HCT116 (cell line): Measurements from ENCODE around the gene COTL1. TPM values are rescaled to one million over a fixed set of nuclear protein-coding genes. Genes with fewer than 3 reads are reported as not detected.
A peak's percentile ranks its signal among the peaks of the same experiment; 100 is the strongest.

ENCODE experiments used
- ATAC-seq: fragments of 200-7000 bp; cut with Tn5 transposase; 2 replicates; pipeline ENCODE4 v1.9.1; 2020; ENCODE audit warnings: mild to moderate bottlenecking, moderate library complexity
- BruUV-seq: library from RNA; stranded (reverse); fragments of 400-500 nt; replicated peaks from 2 replicates; lab custom pipeline; 2021; lab: Mats Ljungman, UMichigan
- CTCF ChIA-PET: fragments of 300-600 bp; sonication (Branson Sonifier 250); formaldehyde crosslinking; loops from one replicate; lab custom pipeline; 2021; ENCODE audit warnings: antibody characterized with exemption; lab: Charles Lee
- POLR2A ChIA-PET: fragments of 300-600, 350-600 bp; sonication (Branson Sonifier 250); formaldehyde crosslinking; loops from one replicate; lab custom pipeline; 2021; ENCODE audit warnings: antibody characterized with exemption; lab: Charles Lee
- RAD21 ChIA-PET, 2 experiments: fragments of 300-600 bp; sonication (Branson Sonifier 250); formaldehyde crosslinking; loops; one replicate each; lab custom pipeline; 2023; ENCODE audit warnings: low total read pairs in 2 of 2; ENCODE audit not compliant: uncharacterized antibody in 2 of 2, unreplicated experiment in 2 of 2, low non-redundant PET in 1 of 2; lab: Charles Lee
- DNase-seq: peaks from one replicate; pipeline ENCODE4 v3.0.0-alpha.2; 2010; ENCODE audit warnings: low read depth, low spot score
- H2AFZ ChIP-seq: fragments of 200-600 bp; shearing (Covaris generic), sonication (generic); 2 replicates; pipeline ENCODE4 v1.6.1; 2017; ENCODE audit warnings: low read depth, mixed run types, mixed read lengths, antibody characterized with exemption, low read length; ENCODE audit not compliant: poor library complexity, severe bottlenecking
- H3K27ac ChIP-seq: 2 replicates; pipeline ENCODE4 v1.5.1; 2012; ENCODE audit warnings: low read depth, low read length
- H3K27me3 ChIP-seq: fragments of 200-600 bp; sonication (generic); 2 replicates; pipeline ENCODE4 v1.6.1; 2016; ENCODE audit warnings: mixed run types, low read length, mixed read lengths; ENCODE audit not compliant: insufficient read depth
- H3K36me3 ChIP-seq, 2 experiments: fragments of 200-500 bp in 1 of 2; fragments of 200-600 bp in 1 of 2; sonication (Bioruptor generic) in 1 of 2; sonication (generic) in 1 of 2; 2 replicates each; pipeline versions ENCODE4 v1.5.1 to v1.6.1; 2014 to 2016; ENCODE audit warnings: low read length in 2 of 2, inconsistent platforms in 1 of 2, mixed read lengths in 1 of 2, mixed run types in 1 of 2; ENCODE audit not compliant: insufficient read depth in 2 of 2, control insufficient read depth in 1 of 2
- H3K4me1 ChIP-seq, 2 experiments: fragments of 200-600 bp in 1 of 2; sonication (generic) in 1 of 2; 2 replicates each; pipeline versions ENCODE4 v1.5.1 to v1.6.1; 2012 to 2017; ENCODE audit warnings: low read length in 2 of 2, inconsistent platforms in 1 of 2, mild to moderate bottlenecking in 1 of 2, mixed read lengths in 1 of 2, mixed run types in 1 of 2, moderate library complexity in 1 of 2; ENCODE audit not compliant: insufficient read depth in 2 of 2, control insufficient read depth in 1 of 2
- H3K4me2 ChIP-seq: fragments of 200-600 bp; sonication (generic); 2 replicates; pipeline ENCODE4 v1.6.1; 2017; ENCODE audit warnings: mixed run types, low read length, mixed read lengths
- H3K4me3 ChIP-seq, 2 experiments: fragments of 200-600 bp in 1 of 2; sonication (generic) in 1 of 2; replicated peaks in 1 of 2; 2 replicates each; pipeline ENCODE4 v1.5.1; 2011 to 2016; ENCODE audit warnings: low read length in 2 of 2, control low read depth in 1 of 2, low read depth in 1 of 2, mild to moderate bottlenecking in 1 of 2, mixed read lengths in 1 of 2, mixed run types in 1 of 2
- H3K79me2 ChIP-seq: fragments of 200-600 bp; sonication (generic); 2 replicates; pipeline ENCODE4 v1.6.1; 2017; ENCODE audit warnings: mild to moderate bottlenecking, mixed run types, low read length, moderate library complexity, mixed read lengths; ENCODE audit not compliant: insufficient read depth
- H3K9ac ChIP-seq: fragments of 200-600 bp; sonication (generic); 2 replicates; pipeline ENCODE4 v1.6.1; 2016; ENCODE audit warnings: low read length, mixed read lengths
- H3K9me2 ChIP-seq: fragments of 200-600 bp; sonication (generic), shearing (Covaris generic); 2 replicates; pipeline ENCODE4 v1.6.1; 2017; ENCODE audit warnings: mixed run types, mild to moderate bottlenecking, moderate library complexity; ENCODE audit not compliant: insufficient read depth
- H3K9me3 ChIP-seq, 2 experiments: fragments of 200-500 bp in 1 of 2; fragments of 200-600 bp in 1 of 2; sonication (Bioruptor generic) in 1 of 2; sonication (generic) in 1 of 2; 2 replicates each; pipeline ENCODE4 v1.6.1; 2014 to 2017; ENCODE audit warnings: low read length in 2 of 2, mixed read lengths in 2 of 2, inconsistent platforms in 1 of 2, low read depth in 1 of 2, mild to moderate bottlenecking in 1 of 2, mixed run types in 1 of 2, moderate library complexity in 1 of 2; ENCODE audit not compliant: control insufficient read depth in 1 of 2, insufficient read depth in 1 of 2
- H4K20me1 ChIP-seq: fragments of 200-600 bp; sonication (generic), shearing (Covaris generic); 2 replicates; pipeline ENCODE4 v1.6.1; 2017; ENCODE audit warnings: mixed run types, mild to moderate bottlenecking, moderate library complexity; ENCODE audit not compliant: insufficient read depth
- CTCF ChIP-seq, 3 experiments: fragments of 200-600 bp in 1 of 3; sonication (generic) in 1 of 3; IDR thresholded peaks in 2 of 3; conservative IDR thresholded peaks in 1 of 3; 2 replicates each; pipeline ENCODE4 v1.5.1; 2012 to 2017; ENCODE audit warnings: low read depth in 2 of 3, low read length in 2 of 3, antibody characterized with exemption in 1 of 3, borderline replicate concordance in 1 of 3, control low read depth in 1 of 3, mild to moderate bottlenecking in 1 of 3, mixed read lengths in 1 of 3, mixed run types in 1 of 3, moderate library complexity in 1 of 3; ENCODE audit not compliant: insufficient read depth in 1 of 3
- EGR1 ChIP-seq: IDR thresholded peaks from 2 replicates; pipeline ENCODE4 v1.6.1; 2012; ENCODE audit warnings: low read depth
- POLR2AphosphoS5 ChIP-seq: IDR thresholded peaks from 2 replicates; pipeline ENCODE4 v1.6.1; 2011; ENCODE audit warnings: mild to moderate bottlenecking, low read depth, low read length, moderate library complexity
- SRF ChIP-seq: IDR thresholded peaks from 2 replicates; pipeline ENCODE4 v1.6.1; 2012; ENCODE audit warnings: low read depth
- TCF7L2 ChIP-seq: IDR thresholded peaks from 2 replicates; pipeline ENCODE4 v1.7.0; 2011; ENCODE audit warnings: borderline replicate concordance, inconsistent platforms; ENCODE audit not compliant: insufficient read depth, insufficient read length; ENCODE audit errors: extremely low read depth
- YY1 ChIP-seq: IDR thresholded peaks from 2 replicates; pipeline ENCODE4 v1.6.1; 2011; ENCODE audit warnings: low read length, low read depth, moderate library complexity, mild to moderate bottlenecking; ENCODE audit not compliant: insufficient replicate concordance; ENCODE audit errors: extremely low read depth
- ZNF274 ChIP-seq: fragments of 200-500 bp; sonication (Bioruptor generic); IDR thresholded peaks from 2 replicates; pipeline ENCODE4 v1.6.1; 2014; ENCODE audit warnings: mild to moderate bottlenecking, low read depth, low read length, inconsistent platforms
- intact Hi-C: fragments of 100-400 bp; cut with micrococcal nuclease; formaldehyde crosslinking; loops from 2 replicates; pipeline ENCODE4 v1.10.0; 2022
- total RNA-seq: library from RNA; stranded (reverse); gene quantifications from one replicate; pipeline ENCODE4 v1.2.1, GENCODE V29; 2021; ENCODE audit not compliant: unreplicated experiment
- TF ChIP-seq, protein P1 (sequence below): IDR thresholded peaks from 2 replicates; pipeline ENCODE4 v1.6.1; 2011; ENCODE audit warnings: mild to moderate bottlenecking, low read length, moderate library complexity; ENCODE audit not compliant: insufficient replicate concordance; ENCODE audit errors: extremely low read depth

Gene COTL1
- total RNA-seq, 1 experiment from 2014 or later: 276 TPM

- TF ChIP-seq, protein P1, sequence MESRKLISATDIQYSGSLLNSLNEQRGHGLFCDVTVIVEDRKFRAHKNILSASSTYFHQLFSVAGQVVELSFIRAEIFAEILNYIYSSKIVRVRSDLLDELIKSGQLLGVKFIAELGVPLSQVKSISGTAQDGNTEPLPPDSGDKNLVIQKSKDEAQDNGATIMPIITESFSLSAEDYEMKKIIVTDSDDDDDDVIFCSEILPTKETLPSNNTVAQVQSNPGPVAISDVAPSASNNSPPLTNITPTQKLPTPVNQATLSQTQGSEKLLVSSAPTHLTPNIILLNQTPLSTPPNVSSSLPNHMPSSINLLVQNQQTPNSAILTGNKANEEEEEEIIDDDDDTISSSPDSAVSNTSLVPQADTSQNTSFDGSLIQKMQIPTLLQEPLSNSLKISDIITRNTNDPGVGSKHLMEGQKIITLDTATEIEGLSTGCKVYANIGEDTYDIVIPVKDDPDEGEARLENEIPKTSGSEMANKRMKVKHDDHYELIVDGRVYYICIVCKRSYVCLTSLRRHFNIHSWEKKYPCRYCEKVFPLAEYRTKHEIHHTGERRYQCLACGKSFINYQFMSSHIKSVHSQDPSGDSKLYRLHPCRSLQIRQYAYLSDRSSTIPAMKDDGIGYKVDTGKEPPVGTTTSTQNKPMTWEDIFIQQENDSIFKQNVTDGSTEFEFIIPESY: peak; percentile 29
- TF ChIP-seq, all 23 proteins: peak for 3
Observed at GRCh38 chr16:84618581-84619460, 943 bp upstream of the COTL1 start (continued).

DNA sequence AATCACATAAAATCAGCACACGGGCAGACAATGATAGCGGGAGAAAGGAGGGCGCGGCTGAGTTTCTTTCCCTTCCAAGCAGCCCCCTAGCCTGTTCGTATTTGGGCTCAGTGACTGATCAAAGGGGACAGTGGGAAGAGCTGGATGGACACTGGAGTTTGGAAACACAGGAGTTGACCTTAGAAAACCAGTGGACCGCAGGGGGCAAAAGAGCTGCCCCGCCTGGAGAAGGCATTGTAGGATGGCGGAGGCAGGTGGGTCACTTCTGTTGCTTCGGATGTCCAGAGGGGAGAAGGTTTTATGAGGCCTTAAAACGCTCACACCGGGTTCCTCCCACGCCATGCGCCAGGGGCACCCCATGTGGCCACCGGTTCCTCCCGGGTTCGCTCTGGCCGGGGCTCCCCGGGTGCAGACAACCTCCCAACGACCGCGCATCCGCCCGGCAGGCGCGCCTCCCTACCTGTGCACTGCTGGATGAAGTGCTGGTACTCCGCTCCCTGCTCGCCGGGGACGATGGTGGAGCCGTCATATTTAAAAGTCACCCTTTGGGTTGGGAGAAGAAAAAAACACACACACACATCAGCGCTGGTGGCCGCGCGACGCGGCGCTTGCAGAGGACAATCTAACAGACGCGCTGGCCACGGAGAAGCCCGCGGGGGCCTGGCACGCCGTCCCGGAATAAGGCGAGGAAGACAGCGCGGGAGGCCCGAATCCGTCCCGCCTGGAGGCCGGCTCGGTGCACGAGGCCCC, 662 bp downstream of the COTL1 start:
- ChIA-PET CTCF (interaction anchor here (3.0 kb wide), 1 partner anchor 111 kb away, joined by 16 read pairs; no protein-coding TSS in a partner anchor), RAD21 (no interaction called here), POLR2A (interaction anchor here (1.1 kb wide), 1 partner anchor 113 kb away, joined by 3 read pairs; no protein-coding TSS in a partner anchor)
- no peak for DNase-seq
- Histone ChIP-seq H3K9me3 (no peaks in the 10 kb centered on the region), H3K27ac (peak overlapping the region; percentile 86), H2AFZ (no peak overlapping the region), H3K9me2 (no peaks in the 10 kb centered on the region), H3K27me3 (no peaks in the 10 kb centered on the region), H3K4me2 (peak overlapping the region; percentile 86), H3K79me2 (peaks cover 54% of the 10 kb centered on the region), H3K9ac (peak overlapping the region; percentile 85), H4K20me1 (no peaks in the 10 kb centered on the region; the same call in 1 of the 2 replicates), H3K36me3 (peaks cover 0 to 23% of the 10 kb centered on the region in 2 experiments; a peak in 1 of 4 replicates), H3K4me1 (peaks cover 16 to 57% of the 10 kb centered on the region in 2 experiments), H3K4me3 (peak overlapping the region; percentile 82 to 85)
- BruUV-seq: no TSS peak
- ATAC-seq: peak; percentile 12
- intact Hi-C loops: no loop called here
- TF ChIP-seq, protein P1: no peak
- TF ChIP-seq POLR2AphosphoS5: no peak
- no peak for TF ChIP-seq TCF7L2
- no peak for TF ChIP-seq ZNF274
- TF ChIP-seq EGR1: no peak
- TF ChIP-seq CTCF (IDR thresholded peaks at IDR 0.05 in 2 of 3, conservative IDR thresholded peaks at IDR 0.05 in 1 of 3; ENCODE audit: borderline replicate concordance in 1 of 3, insufficient read depth in 1 of 3, low read depth in 2 of 3, low read length in 2 of 3): no peak
- no peak for TF ChIP-seq SRF
- TF ChIP-seq YY1: no peak
